ENCODE measurements around the gene FOS.
A peak's percentile ranks its signal among the peaks of the same experiment; 100 is the strongest.

GRCh38 chr14:75299059-75299458, 20.4 kb downstream of the FOS start:
- TF ChIP-seq MAFK (IDR thresholded peaks at IDR 0.05; ENCODE audit: low read depth, low read length) = no peak
- TF ChIP-seq POLR2A (IDR thresholded peaks at IDR 0.05; ENCODE audit: low read depth, low read length) = no peak
- TF ChIP-seq CTCF (conservative IDR thresholded peaks at IDR 0.05; ENCODE audit: low read depth, low read length) = no peak
- TF ChIP-seq USF2 (IDR thresholded peaks at IDR 0.05; ENCODE audit: low read depth, low read length) = no peak
- TF ChIP-seq CHD1 (IDR thresholded peaks at IDR 0.05; ENCODE audit: low read depth, low read length) = no peak
- TF ChIP-seq CEBPB (IDR thresholded peaks at IDR 0.05; ENCODE audit: low read depth, low read length) = peak; percentile 97
- no peak for TF ChIP-seq SMC3 (IDR thresholded peaks at IDR 0.05; ENCODE audit: low read depth, low read length)

All from IMR-90 (cell line).